Raji (cell line): Measurements from ENCODE around the gene MEGF11.

Source experiments
- POLR2A ChIP-seq: IDR thresholded peaks from 2 replicates; pipeline ENCODE4 v1.6.1; 2011; ENCODE audit warnings: low read depth, low read length, control low read depth; ENCODE audit not compliant: insufficient read depth

The MEGF11 gene

GRCh38 chr15:66078196-66078928 lies 175.2 kb downstream of the MEGF11 start:
- no peak for TF ChIP-seq POLR2A

GRCh38 chr15:66077320-66077663 lies 176.3 kb downstream of the MEGF11 start:
- no peak for TF ChIP-seq POLR2A

DNA sequence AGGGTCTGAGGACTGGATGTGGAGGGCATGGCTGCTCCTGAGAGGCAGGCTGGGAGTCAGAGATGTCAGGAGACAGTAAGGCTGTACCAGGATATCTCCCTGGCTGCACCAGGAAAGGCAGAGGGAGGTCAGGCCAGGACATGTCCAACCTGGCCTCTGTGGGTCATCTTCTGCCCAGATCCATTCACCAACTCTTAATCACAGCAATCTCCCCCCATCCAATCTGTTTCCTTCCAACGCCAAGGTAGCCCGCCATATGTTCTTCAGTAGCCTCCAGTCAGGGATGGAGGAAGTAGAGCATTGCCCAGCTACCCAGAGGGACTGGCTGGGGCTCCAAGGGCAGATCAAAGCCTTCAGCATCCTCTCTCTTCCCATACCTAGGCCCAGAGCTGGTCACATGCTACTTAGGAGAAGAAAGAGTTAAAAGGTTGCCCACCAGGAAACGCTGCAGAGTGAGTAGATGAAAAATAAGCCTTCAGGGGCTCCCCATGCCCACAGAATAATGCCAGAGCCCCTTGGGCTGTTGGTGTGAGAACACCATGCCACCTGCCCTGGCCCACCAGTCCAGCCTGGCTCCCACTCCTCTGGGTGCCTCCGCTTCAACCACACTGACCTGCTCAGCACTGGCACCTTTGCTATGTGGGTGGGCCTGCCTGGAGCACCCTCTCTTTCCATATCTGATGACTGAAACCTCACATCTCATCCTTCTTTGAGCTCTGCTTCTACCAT lies 176.8 kb downstream of the MEGF11 start:
- no peak for TF ChIP-seq POLR2A

DNA sequence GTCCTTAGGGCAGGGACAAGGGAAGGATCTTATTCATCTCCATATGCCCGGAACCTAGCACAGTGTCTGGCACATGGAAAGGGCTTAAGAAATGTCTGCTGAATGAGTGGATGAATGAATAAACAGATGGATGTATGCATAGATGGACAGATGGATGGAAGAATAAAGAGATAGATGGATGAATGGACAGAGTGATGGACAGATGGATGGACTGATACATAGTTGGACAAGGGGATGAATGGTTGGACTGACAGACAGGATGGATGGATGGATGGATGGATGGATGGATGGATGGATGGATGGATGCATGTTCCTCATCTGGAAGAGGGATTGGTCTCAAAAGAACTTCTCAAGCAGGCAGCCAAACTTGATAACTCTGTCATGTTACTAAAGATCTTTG lies 177.6 kb downstream of the MEGF11 start:
- no peak for TF ChIP-seq POLR2A

DNA sequence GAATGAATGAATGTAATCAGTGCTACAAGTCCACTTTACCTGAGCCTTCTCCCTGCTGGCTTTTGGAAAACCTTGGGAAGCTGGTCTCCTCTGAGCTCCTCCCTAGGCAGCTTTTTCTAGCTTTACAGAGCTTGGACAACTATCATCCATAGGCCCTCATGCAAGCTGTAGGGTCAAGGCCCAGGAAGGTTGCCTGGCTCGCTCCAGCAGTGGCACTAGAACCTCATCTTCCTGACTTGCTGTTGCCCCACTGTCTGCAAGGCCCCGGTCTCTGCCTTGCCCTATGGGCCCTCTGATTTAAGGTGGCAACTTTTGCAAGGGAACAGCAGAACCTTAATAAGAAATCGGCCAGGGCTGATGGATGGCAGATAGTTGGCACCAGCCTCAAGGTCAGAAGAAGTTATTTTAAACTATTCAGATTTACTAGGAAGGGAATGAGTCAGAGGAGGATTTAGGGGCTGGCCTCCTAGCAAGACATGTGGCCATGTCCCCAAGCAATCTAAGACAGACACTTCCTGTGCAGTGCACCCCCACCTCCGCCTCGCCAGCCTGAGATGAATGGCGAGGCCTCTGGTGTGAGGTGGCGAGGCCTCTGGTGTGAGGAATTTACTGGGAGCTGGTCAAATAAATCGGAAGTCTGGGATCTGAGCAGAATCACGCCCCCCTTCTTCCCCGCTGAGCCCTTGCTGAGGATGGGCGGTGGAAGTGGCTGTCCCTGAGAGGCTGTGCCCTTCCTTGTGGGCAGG lies 180.8 kb downstream of the MEGF11 start:
- TF ChIP-seq POLR2A = no peak

DNA sequence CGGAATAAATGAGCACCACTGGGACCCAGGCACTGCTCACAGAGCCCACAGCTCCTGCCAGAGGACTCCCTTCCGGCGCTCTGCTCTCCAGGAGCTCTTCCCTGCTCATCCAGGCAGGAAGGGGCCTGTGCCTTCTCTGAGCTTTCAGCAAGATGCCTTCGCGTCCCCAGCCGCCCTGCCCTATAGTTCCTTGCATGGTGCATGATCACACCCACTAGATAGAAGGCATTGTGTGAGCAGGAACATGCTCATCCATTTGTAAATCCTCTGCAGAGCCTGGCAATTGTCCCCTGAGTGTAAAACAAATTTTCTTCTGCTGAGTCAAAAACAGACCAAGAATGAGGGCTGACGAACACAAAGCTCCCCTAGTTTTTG lies 181.6 kb downstream of the MEGF11 start:
- no peak for TF ChIP-seq POLR2A

DNA sequence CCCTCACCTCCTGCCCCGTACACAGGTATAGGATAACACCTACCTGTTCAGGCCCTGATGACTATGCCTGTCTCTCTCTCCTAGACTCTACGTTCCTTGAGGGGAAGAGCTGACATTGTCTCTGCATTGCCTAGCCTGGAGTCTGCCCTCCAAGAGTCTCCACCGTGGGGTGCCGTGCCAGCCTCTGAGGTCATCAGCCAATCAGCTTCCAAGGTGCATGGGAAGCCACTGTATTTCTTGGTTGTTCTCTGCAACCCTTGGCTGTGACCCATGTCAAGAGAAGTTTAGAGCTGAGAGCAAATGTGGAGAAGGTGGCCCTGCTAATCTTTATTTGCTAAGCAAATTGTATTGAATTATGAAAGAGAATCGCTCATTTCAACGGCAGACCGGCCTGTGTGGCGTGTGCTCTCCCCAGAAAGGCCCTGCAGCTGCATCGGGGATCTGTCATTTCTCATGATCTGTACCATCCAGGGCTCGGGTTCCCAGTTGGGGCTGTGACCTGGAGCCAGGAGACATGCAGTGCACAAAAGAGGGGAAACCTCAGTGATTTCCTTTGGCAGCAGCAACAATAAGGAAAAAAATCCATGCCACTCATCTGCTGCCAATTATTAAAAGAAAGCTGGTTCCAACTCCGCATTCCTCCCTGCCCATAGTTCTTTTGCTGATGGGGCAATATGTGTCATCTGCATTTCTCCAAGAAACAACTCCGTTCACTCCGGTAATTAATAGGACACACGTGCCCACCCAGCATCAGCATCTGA lies 182.2 kb downstream of the MEGF11 start:
- no peak for TF ChIP-seq POLR2A

- no peak for TF ChIP-seq POLR2A
Observed at GRCh38 chr15:66070220-66070934, 183.2 kb downstream of the MEGF11 start.

DNA sequence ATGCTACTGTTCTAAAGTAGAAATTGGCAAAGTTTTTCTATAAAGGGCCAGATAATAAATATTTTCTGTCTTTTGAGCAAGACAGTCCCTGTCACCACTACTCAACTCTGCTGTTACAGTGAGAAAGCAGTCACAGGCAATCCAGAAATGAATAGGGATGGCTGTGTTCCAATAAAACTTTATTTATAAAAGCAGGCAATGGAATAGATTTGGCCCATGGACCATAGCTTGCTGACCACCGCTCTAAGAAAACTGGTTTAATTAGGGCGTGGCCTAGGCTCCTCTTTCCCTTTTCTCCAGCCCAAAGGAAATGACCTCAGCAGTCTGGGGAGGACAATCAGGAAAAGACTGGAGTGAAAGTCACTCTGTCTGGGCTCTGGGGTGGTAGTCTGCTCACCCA lies 183.8 kb downstream of the MEGF11 start:
- no peak for TF ChIP-seq POLR2A

- no peak for TF ChIP-seq POLR2A
Observed at GRCh38 chr15:66068801-66069200, 184.7 kb downstream of the MEGF11 start.

- no peak for TF ChIP-seq POLR2A
Observed at GRCh38 chr15:66067687-66068086, 185.9 kb downstream of the MEGF11 start.

DNA sequence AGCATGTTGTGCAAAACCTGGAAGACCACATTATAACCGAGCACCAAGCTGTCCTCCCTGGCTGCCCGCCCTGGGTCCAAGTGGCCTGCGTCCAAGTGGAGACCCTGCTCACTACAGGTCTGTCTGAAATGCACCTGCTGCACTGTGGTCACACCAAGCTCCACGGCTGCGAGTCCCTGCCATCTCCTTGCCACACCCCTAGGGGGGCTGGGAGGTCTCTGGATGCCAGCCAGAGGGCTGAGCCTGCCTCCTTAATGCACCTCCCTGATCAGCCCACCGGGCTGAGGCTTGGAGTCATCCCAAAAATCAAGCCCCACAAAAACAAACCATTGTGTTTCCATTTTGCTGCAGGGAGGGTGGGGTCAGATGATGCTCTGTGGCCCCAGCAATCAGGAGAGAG lies 187.1 kb downstream of the MEGF11 start:
- no peak for TF ChIP-seq POLR2A

GRCh38 chr15:66066005-66066404 lies 187.5 kb downstream of the MEGF11 start:
- no peak for TF ChIP-seq POLR2A

- TF ChIP-seq POLR2A = no peak
Observed at GRCh38 chr15:66065325-66065724, 188.2 kb downstream of the MEGF11 start.

DNA sequence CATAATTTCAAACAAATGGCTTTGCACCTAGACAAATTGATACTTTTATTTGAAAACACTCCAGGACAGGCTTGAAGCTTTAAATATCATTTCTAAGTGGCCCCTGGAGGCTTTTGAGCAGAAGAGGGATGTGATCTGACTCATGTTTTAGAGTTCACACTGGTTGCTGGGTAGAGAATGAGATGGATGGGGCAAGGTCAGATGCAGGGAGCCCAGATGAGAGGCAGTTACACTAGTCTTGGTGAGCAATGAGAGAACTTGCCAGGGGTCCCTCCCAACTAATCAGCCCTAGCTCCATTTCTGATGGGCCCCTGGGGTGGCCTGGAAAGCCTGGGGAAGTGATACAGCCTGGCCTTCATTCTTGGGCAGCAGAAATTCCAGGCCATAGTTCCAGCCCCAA lies 190.4 kb downstream of the MEGF11 start:
- no peak for TF ChIP-seq POLR2A

GRCh38 chr15:66057089-66057488 lies 196.5 kb downstream of the MEGF11 start:
- TF ChIP-seq POLR2A = no peak
